Endometrial microvascular endothelial cells (primary cell): ENCODE measurements around the gene TRAF3IP1. TPM values are rescaled to one million over a fixed set of nuclear protein-coding genes. Genes with fewer than 3 reads are reported as not detected.
"Not testable (repeated sequence)": the region's sequence is repeated elsewhere in the genome, so short reads cannot be mapped to it uniquely, and the experiment has no call there.

ENCODE experiments used
- in situ Hi-C: cut with HindIII; loops from 2 replicates; pipeline ENCODE4 v1.10.0; 2017; ENCODE audit warnings: low sequenced_read_pairs, low pct_unique_long_range_greater_than_20kb; ENCODE audit errors: inconsistent ontology term
- total RNA-seq: library from RNA; depleted of rRNA; stranded (reverse); fragments of >200 nt; gene quantifications from one replicate; pipeline ENCODE4 v1.2.3, GENCODE V29; 2015; ENCODE audit errors: inconsistent ontology term

TRAF3IP1 gene
- total RNA-seq, 1 donor from 2014 or later: 3.5 TPM

DNA sequence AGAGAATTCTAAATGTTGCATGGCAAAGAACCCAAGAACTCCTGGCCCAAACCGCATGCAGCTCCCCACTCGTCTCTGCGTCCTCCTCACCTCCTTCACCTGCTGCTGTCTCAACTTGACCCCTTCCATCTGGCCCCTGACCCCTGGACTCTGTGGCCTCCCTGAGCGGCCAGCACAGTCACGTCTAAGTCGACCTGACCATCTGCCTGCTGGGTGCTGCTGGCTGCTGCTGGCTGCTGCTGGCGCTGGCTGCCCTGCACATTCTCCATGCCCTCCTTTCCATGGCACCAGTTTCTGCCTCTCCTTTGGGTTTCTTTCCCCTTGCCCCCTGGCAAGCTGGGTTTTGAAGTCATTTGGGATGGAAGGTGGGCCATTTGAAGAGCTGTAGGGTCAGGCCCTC lies 76.3 kb downstream of the TRAF3IP1 start:
- in situ Hi-C loops: no loop called here

DNA sequence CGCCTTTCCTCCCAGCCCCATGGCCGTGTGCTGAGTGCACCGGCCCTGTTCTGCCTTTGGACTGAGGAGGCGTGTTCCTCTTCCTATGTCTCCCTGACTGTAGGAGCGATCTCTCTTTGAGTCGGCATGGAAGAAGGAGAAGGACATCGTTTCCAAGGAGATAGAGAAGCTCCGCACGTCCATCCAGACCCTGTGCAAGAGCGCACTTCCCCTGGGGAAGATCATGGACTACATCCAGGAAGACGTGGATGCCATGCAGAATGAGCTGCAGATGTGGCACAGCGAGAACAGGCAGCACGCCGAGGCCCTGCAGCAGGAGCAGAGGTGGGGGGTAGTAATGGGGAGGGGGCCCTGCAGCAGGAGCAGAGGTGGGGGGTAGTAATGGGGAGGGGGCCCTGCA lies 77.0 kb downstream of the TRAF3IP1 start:
- in situ Hi-C loops: no loop called here

DNA sequence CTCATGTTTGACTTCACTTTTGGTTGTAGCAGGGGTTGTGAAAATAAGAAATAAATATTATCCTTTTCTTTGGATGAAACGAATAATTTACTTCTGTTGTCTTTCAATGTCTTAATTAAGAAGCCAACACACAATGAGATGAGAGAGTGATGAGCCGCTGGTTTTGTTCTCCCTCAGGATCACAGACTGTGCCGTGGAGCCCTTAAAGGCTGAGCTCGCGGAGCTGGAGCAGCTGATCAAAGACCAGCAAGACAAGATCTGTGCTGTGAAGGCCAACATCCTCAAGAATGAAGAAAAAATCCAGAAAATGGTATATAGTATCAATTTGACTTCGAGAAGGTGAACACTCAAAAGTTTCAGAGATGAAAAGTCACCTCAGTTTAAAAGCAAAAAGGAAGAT lies 78.3 kb downstream of the TRAF3IP1 start:
- in situ Hi-C loops: no loop called here

DNA sequence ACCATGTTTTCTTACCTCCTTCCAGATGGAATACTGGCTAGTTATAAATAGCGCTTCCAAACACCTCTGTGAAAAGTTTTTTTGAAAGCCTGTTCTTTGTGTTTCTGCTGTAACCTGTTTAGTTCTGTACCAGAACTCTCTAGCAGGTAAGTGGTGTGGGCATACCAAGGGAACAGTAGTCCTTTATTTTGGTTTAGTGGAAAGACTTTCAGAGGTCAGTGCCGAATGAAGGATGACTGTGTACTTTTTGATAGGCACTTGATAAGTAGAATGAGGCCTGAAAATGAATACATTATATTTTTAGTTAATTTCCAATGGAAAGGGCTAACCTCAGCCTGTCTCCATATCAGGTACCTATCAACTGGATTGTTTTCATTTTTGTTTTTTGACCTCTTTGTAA lies 78.8 kb downstream of the TRAF3IP1 start:
- in situ Hi-C loops: no loop called here

DNA sequence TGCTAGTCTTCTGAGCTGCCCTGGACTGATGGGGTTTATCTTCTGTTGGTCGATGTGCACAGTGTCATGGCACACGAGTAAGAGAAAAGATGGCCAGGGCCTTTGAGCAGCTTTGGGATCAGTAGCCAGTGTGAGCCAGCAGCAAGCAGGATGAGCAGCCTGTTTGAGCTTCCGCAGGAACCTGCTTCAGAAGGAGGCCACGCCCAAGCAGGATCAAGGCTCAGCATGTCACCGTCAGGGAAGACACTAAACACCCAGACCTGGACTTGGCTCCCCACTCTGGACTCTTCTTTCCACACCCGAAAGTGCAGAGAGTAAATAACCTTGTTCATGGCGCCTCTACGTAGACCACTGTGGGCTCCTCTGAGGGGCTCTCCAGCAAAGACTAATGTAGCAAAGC lies 81.2 kb downstream of the TRAF3IP1 start:
- in situ Hi-C loops: no loop called here

DNA sequence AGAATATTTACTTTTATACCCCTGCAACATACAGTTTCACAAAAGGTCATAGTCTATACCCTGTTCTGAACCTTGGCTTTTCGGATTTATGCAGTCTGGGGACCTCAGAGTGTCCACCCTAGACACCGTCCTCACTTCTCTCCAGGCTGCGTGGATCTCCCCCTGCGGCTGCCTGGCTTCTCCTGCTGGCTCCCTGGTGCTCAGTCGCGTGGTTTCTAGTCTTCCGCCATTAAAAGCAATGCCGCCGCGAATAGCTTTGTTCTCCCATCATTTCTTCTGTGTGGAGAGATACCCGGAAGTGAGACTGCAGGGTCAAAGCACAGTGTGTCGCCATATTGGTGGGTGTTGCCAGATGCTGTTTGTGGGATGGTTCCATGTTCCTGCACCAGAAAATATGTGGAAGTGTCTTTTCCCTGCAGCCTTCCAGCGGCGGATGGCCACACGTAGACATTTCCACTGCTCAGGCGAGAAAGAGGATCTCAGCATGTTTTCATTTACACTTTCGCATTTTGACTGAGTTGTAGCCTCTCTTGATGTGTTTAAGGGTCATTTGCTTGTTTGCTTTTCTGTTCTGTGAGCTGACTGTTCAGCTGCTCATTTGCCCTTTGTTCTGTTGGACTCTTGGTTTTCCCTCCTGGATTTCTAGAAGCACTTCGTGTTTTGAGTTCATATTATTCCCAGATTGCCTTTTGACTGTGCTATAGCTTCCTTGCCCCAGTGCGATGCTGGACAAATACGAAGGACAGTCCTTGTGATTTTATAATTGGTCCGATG lies 83.5 kb downstream of the TRAF3IP1 start:
- in situ Hi-C loops: no loop called here

DNA sequence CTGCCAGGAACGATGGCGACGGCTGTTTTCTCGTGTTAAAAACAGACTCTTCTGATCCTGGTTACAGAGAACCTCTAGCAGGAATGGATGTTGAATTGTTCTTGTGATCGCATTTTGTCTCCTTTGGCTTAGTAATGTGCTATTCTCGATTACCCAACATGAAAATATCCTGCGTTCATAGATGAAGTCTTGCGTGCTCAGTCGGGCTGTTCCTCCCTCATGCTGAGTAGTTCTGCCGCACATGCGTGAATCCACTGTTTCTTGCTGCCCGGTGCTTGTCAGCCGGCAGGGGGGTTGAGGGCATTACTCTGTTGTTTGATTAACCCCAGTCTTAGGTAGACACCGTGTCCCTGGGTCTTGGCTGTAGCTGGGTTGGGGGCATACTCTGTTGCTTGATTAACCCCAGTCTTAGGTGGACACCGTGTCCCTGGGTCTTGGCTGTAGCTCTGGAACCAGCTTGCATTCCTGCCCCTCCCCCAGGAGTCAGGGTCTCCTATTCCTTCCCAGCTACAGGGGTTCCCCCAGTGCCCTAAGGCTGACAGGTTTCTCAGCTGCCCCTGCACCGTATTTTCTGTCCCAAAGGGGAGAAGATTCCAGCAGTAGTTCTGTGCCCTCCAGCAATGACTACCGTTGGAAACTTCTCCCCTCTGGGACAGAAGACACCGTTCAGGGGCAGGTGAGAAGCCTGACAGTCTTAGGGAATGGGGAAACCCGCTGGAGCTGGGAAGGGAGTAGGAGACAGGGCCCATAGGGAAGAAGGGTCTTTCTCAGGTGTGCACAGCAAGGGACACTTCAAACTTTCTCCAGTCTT lies 84.3 kb downstream of the TRAF3IP1 start:
- in situ Hi-C loops: no loop called here

DNA sequence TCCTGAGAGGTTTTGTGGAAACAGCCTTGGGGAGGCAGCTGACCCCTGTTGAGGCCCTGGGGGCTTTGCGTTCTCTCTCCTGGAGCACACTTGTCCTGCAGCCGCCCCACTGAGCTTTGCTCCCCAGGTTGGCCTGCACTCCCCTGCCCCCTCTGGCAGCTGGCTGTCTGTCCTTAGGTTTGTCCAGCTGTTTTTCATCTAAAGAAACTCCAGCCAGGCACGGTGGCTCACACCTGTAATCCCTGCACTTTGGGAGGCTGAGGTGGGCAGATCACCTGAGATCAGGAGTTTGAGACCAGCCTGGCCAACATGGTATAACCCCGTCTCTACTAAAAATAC lies 84.9 kb downstream of the TRAF3IP1 start:
- in situ Hi-C loops: not testable (repeated sequence)

DNA sequence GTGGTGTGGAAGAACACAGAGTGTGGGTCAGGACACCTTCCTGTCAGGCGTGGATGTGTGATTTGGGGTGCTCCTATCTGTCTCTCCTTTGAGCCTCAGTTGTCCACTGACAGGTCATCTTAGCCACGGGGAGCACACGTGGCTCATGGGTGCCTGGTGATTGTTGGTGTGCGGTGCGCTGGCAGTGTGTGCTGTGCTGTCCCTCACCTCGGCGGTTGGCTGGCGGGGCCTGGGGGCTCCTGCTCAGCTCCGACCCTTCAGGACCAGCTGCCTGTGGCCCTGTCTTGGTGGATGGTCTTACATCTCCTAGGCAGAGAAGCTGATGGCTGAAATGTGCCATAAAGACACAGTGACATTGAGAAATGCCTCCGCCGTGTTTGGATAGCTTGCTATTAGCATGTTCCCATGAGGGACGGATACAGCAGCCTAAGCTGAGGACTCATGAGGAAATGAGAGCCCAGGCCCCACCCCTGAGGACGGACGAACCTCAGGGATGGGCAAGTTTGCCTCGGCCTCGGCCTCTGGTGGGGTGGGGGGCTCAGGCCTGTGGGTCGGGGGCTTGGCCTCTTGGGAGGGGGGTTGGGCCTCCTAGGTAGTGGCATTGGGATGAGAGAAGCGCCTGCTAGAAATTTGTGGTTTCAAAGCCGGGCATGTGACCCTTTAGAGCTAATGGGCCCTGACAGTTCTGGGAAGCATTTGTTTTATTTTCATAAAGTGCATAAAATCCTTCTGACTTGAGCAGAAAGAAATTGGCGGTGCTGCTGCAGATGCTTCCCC lies 86.1 kb downstream of the TRAF3IP1 start:
- in situ Hi-C loops: no loop called here

DNA sequence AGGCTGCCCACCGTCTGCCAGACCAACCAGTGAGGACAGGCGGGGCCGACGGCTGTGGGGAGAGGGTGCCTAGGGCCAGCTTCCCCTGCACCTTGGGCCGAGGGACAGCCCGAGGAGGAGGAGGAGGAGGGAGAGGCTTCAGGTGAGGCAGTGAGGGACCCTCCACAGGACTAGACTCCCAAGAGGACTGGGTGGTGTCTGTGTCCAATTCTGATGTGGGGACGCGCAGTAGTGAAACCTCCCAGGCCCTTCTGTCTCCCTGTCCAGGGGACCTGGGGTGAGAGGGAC lies 86.6 kb downstream of the TRAF3IP1 start:
- in situ Hi-C loops: no loop called here

DNA sequence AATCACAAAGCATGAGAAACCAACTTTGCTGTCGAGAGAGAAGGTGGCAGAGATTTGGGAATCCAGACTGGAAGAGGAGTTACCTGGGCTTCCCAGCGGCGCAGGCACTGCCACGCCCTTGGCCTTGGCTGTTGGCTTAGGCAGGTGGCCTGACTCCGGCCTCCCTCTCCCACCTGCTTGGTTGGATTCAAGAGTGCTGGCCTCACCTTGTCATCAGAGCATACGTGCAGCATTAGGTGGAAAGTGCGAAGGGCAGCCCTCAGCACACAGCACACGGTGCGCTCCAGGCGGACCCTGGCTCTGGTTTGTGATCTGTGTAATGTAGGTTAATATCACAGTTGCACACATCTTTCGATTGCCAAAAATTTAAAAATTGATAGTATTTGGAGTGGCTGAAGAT lies 87.2 kb downstream of the TRAF3IP1 start:
- in situ Hi-C loops: no loop called here

DNA sequence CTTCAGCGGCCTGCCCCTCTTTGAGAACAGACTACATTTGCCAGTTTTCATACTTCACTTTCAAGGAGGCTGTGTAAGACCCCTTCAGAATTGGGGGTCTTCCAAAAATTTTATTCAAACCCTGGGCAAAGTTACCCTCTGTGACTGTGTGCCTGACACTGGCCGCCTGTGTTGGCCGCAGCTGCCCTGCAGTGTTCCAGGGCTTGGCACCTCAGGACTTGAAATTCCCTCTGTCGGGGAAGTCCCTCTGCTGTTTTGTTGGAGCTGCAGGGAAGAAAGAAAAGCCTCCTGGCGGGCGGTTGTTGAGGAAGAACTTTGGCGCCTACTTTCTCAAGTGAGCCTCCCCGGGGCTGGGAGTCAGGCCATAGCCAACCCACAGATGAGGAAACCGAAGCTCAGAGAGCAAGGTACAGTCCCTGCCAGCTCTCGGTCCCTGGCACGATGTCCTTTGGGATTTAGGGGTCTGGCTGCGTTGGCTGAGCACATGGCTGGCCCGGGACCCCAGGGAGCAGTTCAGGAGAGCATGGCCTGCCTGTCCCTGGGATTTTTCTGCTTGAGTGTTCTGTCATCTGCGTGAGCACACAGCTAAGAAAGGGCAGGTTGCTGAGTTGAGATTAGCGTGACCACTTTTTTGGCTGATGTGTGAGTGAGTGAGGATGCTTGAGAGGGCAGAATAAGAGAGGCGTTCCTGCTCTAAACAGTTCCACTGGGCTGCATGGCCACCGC lies 88.5 kb downstream of the TRAF3IP1 start:
- in situ Hi-C loops: no loop called here

DNA sequence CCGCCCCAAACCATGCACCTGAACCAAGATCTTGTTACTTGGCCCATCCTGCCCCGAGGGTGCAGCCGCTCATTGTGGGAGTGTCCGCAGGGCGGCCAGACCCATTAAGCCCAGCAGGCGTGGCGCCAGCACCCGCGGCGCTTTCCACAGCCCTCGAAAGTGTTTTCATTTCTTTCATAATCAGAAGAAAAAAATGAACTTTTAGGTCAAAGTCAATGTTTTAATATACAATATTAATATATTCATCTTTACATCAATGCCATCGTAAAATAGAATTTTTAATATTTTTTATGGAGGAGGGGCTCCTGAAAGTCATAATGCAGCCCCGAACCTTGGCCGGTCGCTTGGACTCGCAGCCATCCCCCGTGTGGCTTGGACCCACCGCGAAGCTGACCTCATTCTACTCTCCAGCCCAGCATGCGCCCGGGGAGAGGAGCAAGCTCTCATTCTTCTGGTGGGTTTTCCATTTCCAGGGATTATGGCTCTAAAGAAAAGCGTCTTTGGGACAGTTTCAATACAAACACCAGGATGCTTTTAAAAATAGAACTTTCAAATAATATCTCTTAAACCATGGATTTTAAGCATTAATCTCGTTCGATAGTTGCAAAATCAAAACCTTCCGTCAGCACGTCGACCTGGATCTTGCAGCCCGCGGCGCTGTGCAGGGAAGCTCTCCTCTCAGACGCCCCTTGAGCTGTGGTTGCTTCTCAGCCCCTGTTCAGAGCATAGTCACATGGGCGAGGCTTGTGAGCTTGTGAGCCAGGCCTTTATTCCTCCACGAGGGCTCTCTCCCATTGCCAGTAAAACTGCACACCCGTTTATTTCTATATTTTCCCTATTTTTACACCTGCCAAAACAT lies 89.3 kb downstream of the TRAF3IP1 start:
- in situ Hi-C loops: no loop called here

DNA sequence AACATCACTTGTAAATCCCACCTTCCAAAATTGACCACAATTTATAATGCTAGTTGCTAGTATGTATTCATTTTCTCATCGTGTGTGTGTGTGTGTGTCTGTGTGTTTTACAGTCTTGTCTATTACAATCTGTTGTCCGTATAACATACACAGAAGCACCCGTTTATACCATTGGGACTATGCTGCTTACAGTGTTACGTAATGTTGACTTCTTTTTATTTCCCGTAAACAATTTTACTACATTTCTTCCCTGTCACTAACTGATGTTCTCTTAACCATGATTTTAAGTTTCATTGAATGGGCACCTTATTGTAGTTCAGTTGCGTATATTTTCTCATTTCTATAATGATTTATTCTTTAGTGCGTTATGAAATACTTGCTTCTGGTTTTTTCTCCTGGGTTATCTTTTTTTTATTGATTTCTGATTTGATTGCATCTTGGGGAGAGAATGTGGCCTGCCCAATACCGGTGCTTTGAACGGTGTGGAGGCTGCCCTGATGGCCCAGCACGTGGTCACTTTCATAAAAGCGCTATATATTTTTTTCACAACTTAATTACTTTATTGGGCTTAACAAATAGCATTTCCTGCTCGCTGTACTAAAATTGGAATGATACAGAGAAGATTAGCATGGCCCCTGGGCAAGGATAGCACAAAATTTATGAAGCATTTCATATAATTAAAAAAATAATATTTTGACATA lies 91.9 kb downstream of the TRAF3IP1 start:
- in situ Hi-C loops: no loop called here

DNA sequence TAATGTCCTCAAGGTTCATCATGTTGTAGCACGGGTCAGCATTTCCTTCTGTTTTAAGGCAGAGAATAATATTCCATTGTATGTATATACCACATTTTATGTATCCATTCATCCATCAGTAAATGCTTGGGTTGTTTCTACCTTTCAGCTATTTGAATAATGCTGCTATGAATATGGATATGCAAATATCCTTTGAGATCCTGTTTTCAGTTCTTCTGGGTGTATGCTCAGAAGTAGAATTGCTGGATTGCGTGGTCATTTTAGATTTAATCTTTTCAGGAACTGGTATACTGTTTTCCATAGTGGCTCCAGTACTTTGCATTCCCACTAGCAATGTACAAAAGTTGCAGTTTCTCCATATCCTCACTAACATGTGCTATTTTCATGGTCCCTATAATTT lies 93.0 kb downstream of the TRAF3IP1 start:
- in situ Hi-C loops: no loop called here

DNA sequence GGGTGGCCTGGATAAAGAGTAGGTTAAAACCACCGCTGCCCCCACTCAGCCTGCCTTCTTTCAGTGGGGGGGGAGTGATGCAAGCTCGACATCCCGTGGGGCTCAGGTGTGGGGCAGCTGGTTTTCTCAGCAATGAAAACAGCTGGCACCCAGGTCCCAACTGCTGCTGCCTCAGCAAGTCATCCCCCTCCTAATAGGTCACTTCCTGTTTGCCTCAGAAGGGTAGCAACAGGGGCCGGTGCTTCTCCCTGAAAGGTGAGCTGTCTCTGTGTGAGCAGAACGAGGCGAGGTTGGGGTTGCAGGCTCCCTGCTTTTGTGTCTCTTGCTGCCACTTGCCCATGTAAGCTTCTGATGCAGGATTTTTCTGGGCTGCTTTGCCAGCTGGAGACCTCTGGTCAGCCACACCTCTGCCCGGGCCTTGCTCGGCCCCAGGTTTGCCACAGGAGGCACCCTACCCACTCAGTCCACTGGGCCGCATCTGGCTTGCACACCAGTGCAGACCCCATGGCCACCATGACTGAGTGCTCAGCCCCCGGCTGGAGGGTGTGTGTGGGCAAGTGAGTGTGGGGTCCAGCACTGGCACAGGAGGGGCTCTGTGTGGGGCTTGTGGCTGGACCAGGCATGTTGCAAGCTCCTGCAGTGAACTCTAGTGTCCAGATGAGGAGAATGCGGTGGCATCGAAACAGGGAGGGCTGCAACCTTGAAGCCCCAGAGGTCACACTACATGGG lies 94.9 kb downstream of the TRAF3IP1 start:
- in situ Hi-C loops: no loop called here

DNA sequence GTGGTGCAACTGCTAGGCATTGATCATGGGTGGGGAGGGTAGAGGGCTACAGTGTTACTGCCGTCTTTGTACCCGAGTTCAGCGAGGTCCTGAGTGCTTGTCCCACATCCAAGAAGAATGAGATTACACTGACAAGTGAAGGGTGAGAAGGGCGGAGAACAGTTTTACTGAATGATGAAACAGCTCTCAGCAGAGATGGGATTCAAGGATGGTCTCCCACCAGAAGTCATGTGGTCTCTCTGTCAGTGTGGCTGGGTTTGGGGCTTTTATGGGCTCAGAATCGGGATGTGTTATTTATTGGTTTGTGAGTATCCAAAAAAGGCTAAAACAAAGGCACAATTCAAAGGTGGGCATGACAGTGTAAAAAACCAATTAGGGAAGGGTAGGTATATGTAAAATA lies 95.6 kb downstream of the TRAF3IP1 start:
- in situ Hi-C loops: no loop called here
